ENCODE measurements around the gene REEP6.

Gene REEP6

DNA sequence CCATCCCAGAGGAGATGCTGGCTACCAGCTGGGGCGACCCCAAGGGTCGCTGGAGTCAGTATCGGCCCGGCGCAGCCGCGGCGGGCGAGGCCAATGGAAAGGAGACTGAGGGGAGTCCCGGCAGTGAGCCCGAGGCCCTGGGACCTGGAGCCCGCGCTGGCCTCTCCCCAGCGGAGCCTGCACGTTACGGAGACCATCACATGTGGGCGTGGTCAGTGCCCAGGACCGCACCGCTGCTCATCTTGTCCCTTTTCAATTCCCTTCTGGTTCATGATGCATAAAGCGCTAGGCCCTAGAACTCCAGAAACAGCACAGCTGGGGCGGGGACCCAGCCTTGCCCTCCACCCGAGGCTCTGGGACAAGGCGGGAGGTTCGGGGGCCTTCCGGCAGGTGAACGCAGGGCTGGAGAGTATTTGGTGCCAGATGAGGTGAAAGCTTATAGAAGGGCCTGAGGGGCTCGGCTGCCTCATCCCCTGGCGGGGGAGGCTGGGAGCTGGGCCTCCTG is 19.9 kb upstream of the REEP6 start:
- Histone ChIP-seq H2BK120ac (ENCODE audit: low read depth, low read length) (no peak overlapping the region), H2AFZ (ENCODE audit: low read depth, low read length) (no peak overlapping the region), H4K91ac (ENCODE audit: low read length) (no peak overlapping the region), H2BK15ac (ENCODE audit: low read depth, poor library complexity, severe bottlenecking) (no peak overlapping the region), H3K9me3 (ENCODE audit: control insufficient read depth, low read length) (no peaks in the 10 kb centered on the region), H3K79me1 (replicated peaks; ENCODE audit: low read length, poor library complexity, severe bottlenecking) (peaks cover 35% of the 10 kb centered on the region), H3K4me3 (ENCODE audit: insufficient read depth in 1 of 2, low read depth in 1 of 2, low read length in 2 of 2) (peak overlapping the region; percentile 5 to 37), H4K8ac (ENCODE audit: low read length) (no peak overlapping the region), H3K27me3 (ENCODE audit: control insufficient read depth in 1 of 2, insufficient read depth in 1 of 2, low read length in 2 of 2) (peaks cover 38 to 64% of the 10 kb centered on the region in 2 experiments), H3K4me2 (ENCODE audit: low read length, poor library complexity, severe bottlenecking) (peak overlapping the region; percentile 76), H2BK12ac (ENCODE audit: low read length in 2 of 2) (no peak overlapping the region), H3K27ac (ENCODE audit: low read length, poor library complexity, severe bottlenecking) (no peak overlapping the region), H3K14ac (ENCODE audit: low read length in 2 of 2) (no peak overlapping the region), H2BK5ac (ENCODE audit: low read depth, low read length, poor library complexity, severe bottlenecking) (no peak overlapping the region), H3K4me1 (ENCODE audit: control insufficient read depth, insufficient read depth, low read depth, low read length) (peaks cover 69% of the 10 kb centered on the region), H2AK5ac (ENCODE audit: low read length, severe bottlenecking) (no peak overlapping the region), H3K9ac (ENCODE audit: low read length) (no peak overlapping the region), H3K23ac (ENCODE audit: low read length in 2 of 2) (peak overlapping the region in 1 of 2 experiments; percentile 70), H3K36me3 (ENCODE audit: control insufficient read depth in 1 of 2, insufficient read depth in 2 of 2, low read depth in 1 of 2, low read length in 2 of 2) (peaks cover 7 to 40% of the 10 kb centered on the region in 2 experiments), H3K18ac (ENCODE audit: low read depth in 1 of 2, low read length in 2 of 2) (no peak overlapping the region), H3K4ac (ENCODE audit: low read depth in 1 of 2, low read length in 2 of 2) (no peak overlapping the region)
- WGBS = 13% methylated on average over 28 of the region's 28 CpGs
- DNase-seq = no peak

DNA sequence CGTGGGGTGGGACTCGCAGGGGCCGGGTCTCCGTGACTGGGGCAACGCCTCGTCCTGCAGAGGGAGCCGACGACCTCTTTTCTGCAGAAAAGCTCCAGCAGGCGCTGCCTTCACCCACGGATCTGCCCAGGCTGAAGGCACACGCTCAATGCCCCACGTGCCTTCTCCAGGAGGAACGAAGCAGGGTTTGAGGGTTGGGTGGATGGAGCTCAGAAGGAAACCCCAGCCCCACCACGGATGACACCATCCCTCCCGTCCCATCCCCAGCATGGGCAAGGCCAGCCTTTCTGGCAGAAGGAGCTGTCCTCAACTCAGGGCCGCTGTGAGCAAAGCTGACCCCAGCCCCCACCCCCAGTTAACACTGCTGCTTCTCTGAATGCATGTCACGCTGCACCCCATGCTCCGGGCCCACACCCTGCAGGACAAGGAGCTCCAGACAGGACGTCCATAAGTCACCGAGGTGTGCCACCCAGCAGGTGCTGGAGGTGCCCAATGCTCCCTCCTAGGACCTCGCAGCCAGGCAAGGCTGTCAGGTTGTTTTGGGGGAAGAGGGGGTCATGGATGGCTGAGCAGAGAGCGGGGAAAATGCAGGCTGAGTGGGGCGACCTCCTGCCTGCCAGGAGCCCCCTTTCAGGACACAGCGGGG is 19.3 kb upstream of the REEP6 start:
- no peak overlapping the region for H2BK15ac ChIP-seq (ENCODE audit: low read depth, poor library complexity, severe bottlenecking)
- WGBS = 44% methylated on average over 17 of the region's 24 CpGs

DNA sequence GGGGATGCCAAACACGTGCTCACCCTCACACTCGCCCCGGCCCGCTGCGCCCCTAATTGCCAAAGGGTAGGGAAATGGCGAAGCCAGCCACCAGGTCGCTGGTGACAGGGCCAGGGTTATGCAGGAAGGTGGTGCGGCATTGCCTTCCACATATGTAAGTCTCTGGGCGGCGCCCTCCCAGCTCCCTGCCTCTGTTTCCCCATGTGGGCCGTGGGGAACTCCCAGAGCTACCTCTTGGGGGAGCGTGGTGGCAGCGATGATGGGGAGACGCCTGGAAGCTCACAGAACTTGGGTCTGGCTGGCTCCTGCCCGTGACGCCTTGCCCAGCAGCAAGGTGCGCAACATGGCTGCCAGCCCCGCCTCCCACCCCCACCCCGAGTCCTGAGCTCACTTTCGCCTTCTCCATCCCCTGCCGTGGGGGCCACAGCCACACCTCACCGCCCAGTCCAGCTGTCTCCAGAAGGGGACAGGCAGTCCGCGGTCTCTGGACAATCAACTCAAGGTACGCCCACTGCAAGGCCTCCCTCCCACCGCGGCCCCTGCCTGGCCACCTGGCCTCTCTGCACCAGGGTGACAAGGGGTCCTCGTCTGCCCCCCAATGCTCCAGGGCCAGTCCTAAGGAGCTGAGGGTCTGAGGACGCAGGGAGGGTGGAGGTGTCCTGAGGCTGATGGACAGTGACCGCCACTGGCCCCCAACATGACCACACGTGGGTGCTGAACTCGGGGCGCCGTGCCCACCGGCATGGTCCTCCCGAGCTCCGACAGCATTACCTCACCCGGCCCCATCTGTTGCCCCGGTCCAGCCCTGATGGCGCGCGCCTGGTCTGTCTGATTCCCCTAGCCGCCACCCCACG is 18.5 kb upstream of the REEP6 start:
- Histone ChIP-seq H3K23ac (ENCODE audit: low read length in 2 of 2) (peak overlapping the region in 1 of 2 experiments; percentile 9), H3K36me3 (ENCODE audit: control insufficient read depth in 1 of 2, insufficient read depth in 2 of 2, low read depth in 1 of 2, low read length in 2 of 2) (peaks cover 11 to 38% of the 10 kb centered on the region in 2 experiments), H3K4me1 (ENCODE audit: control insufficient read depth, insufficient read depth, low read depth, low read length) (peaks cover 61% of the 10 kb centered on the region), H2AK5ac (ENCODE audit: low read length, severe bottlenecking) (no peak overlapping the region), H3K18ac (ENCODE audit: low read depth in 1 of 2, low read length in 2 of 2) (no peak overlapping the region), H3K4me2 (ENCODE audit: low read length, poor library complexity, severe bottlenecking) (no peak overlapping the region), H3K27me3 (ENCODE audit: control insufficient read depth in 1 of 2, insufficient read depth in 1 of 2, low read length in 2 of 2) (peaks cover 29 to 51% of the 10 kb centered on the region in 2 experiments), H3K4me3 (ENCODE audit: insufficient read depth in 1 of 2, low read depth in 1 of 2, low read length in 2 of 2) (no peak overlapping the region), H2BK120ac (ENCODE audit: low read depth, low read length) (no peak overlapping the region), H3K9ac (ENCODE audit: low read length) (no peak overlapping the region), H4K8ac (ENCODE audit: low read length) (no peak overlapping the region), H2BK15ac (ENCODE audit: low read depth, poor library complexity, severe bottlenecking) (no peak overlapping the region), H2AFZ (ENCODE audit: low read depth, low read length) (no peak overlapping the region), H4K91ac (ENCODE audit: low read length) (no peak overlapping the region), H2BK5ac (ENCODE audit: low read depth, low read length, poor library complexity, severe bottlenecking) (no peak overlapping the region), H3K14ac (ENCODE audit: low read length in 2 of 2) (no peak overlapping the region), H3K4ac (ENCODE audit: low read depth in 1 of 2, low read length in 2 of 2) (no peak overlapping the region), H3K79me1 (replicated peaks; ENCODE audit: low read length, poor library complexity, severe bottlenecking) (peaks cover 38% of the 10 kb centered on the region), H3K9me3 (ENCODE audit: control insufficient read depth, low read length) (no peaks in the 10 kb centered on the region), H2BK12ac (ENCODE audit: low read length in 2 of 2) (no peak overlapping the region), H3K27ac (ENCODE audit: low read length, poor library complexity, severe bottlenecking) (no peak overlapping the region)
- DNase-seq = no peak
- WGBS = 86% methylated on average over 43 of the region's 44 CpGs

More for the DNA sequence above, 19.3 kb upstream of the REEP6 start:
- Histone ChIP-seq H3K4me3 (ENCODE audit: insufficient read depth in 1 of 2, low read depth in 1 of 2, low read length in 2 of 2) (no peak overlapping the region), H3K79me1 (replicated peaks; ENCODE audit: low read length, poor library complexity, severe bottlenecking) (peaks cover 37% of the 10 kb centered on the region), H2BK120ac (ENCODE audit: low read depth, low read length) (no peak overlapping the region), H3K9ac (ENCODE audit: low read length) (no peak overlapping the region), H3K36me3 (ENCODE audit: control insufficient read depth in 1 of 2, insufficient read depth in 2 of 2, low read depth in 1 of 2, low read length in 2 of 2) (peaks cover 7 to 40% of the 10 kb centered on the region in 2 experiments), H3K27ac (ENCODE audit: low read length, poor library complexity, severe bottlenecking) (no peak overlapping the region), H3K4me2 (ENCODE audit: low read length, poor library complexity, severe bottlenecking) (no peak overlapping the region), H3K18ac (ENCODE audit: low read depth in 1 of 2, low read length in 2 of 2) (no peak overlapping the region), H2BK12ac (ENCODE audit: low read length in 2 of 2) (no peak overlapping the region), H2AFZ (ENCODE audit: low read depth, low read length) (no peak overlapping the region), H3K23ac (ENCODE audit: low read length in 2 of 2) (peak overlapping the region in 1 of 2 experiments; percentile 70), H3K27me3 (ENCODE audit: control insufficient read depth in 1 of 2, insufficient read depth in 1 of 2, low read length in 2 of 2) (peaks cover 32 to 58% of the 10 kb centered on the region in 2 experiments), H3K4me1 (ENCODE audit: control insufficient read depth, insufficient read depth, low read depth, low read length) (peaks cover 69% of the 10 kb centered on the region), H3K14ac (ENCODE audit: low read length in 2 of 2) (no peak overlapping the region), H3K9me3 (ENCODE audit: control insufficient read depth, low read length) (no peaks in the 10 kb centered on the region), H4K91ac (ENCODE audit: low read length) (no peak overlapping the region), H2AK5ac (ENCODE audit: low read length, severe bottlenecking) (no peak overlapping the region), H4K8ac (ENCODE audit: low read length) (no peak overlapping the region), H2BK5ac (ENCODE audit: low read depth, low read length, poor library complexity, severe bottlenecking) (no peak overlapping the region), H3K4ac (ENCODE audit: low read depth in 1 of 2, low read length in 2 of 2) (no peak overlapping the region)
- DNase-seq = no peak
